Panc1 (cell line): Measurements from ENCODE around the gene TMOD3. TPM values are rescaled to one million over a fixed set of nuclear protein-coding genes. Genes with fewer than 3 reads are reported as not detected.

Experiments used
- ATAC-seq: fragments of 200-7000 bp; cut with Tn5 transposase; 2 replicates; pipeline ENCODE4 v1.9.1; 2020; ENCODE audit warnings: mild to moderate bottlenecking, moderate library complexity
- BruUV-seq: library from RNA; stranded (reverse); fragments of 400-500 nt; replicated peaks from 2 replicates; lab custom pipeline; 2021; lab: Mats Ljungman, UMichigan
- CTCF ChIA-PET: fragments of 300-600 bp; sonication (Branson Sonifier 250); formaldehyde crosslinking; loops from one replicate; lab custom pipeline; 2022; ENCODE audit warnings: antibody characterized with exemption; lab: Charles Lee
- POLR2A ChIA-PET: fragments of 300-600 bp; sonication (Branson Sonifier 250); formaldehyde crosslinking; loops from one replicate; lab custom pipeline; 2022; ENCODE audit warnings: antibody characterized with exemption; lab: Charles Lee
- DNase-seq: peaks from one replicate; pipeline ENCODE4 v3.0.0-alpha.2; 2010; ENCODE audit warnings: low read depth, low spot score
- H3K27ac ChIP-seq: 2 replicates; pipeline ENCODE4 v1.5.1; 2011; ENCODE audit warnings: mild to moderate bottlenecking, low read length, inconsistent platforms
- H3K27me3 ChIP-seq: fragments of 200-500 bp; sonication (Bioruptor generic); 2 replicates; pipeline ENCODE4 v1.6.0; 2014; ENCODE audit warnings: low read length, inconsistent platforms; ENCODE audit not compliant: control insufficient read depth, insufficient read depth
- H3K36me3 ChIP-seq: fragments of 200-500 bp; sonication (Bioruptor generic); 2 replicates; pipeline ENCODE4 v1.5.1; 2014; ENCODE audit warnings: inconsistent platforms, mild to moderate bottlenecking, low read length, moderate library complexity; ENCODE audit not compliant: control insufficient read depth, insufficient read depth
- H3K4me1 ChIP-seq: 2 replicates; pipeline ENCODE4 v1.5.1; 2011; ENCODE audit warnings: inconsistent platforms, mild to moderate bottlenecking, low read length, moderate library complexity; ENCODE audit not compliant: control insufficient read depth, insufficient read depth
- H3K4me3 ChIP-seq, 2 experiments: 2 replicates each; pipeline ENCODE4 v1.5.1; 2011 to 2012; ENCODE audit warnings: low read depth in 2 of 2, low read length in 2 of 2, mild to moderate bottlenecking in 2 of 2, inconsistent platforms in 1 of 2, moderate library complexity in 1 of 2
- H3K9me3 ChIP-seq: fragments of 200-500 bp; sonication (Bioruptor generic); 2 replicates; pipeline ENCODE4 v1.5.1; 2014; ENCODE audit warnings: low read depth, mild to moderate bottlenecking, inconsistent platforms, low read length, moderate library complexity; ENCODE audit not compliant: control insufficient read depth, insufficient read depth
- CTCF ChIP-seq: fragments of 450-650 bp; IDR thresholded peaks from 2 replicates; pipeline ENCODE4 v1.5.1; 2017; ENCODE audit warnings: mild to moderate bottlenecking
- POLR2AphosphoS5 ChIP-seq: IDR thresholded peaks from 2 replicates; pipeline ENCODE4 v1.6.1; 2012; ENCODE audit warnings: mild to moderate bottlenecking, low read depth, low read length, moderate library complexity
- REST ChIP-seq, 2 experiments: IDR thresholded peaks; 2 replicates each; pipeline ENCODE4 v1.6.1; 2011 to 2012; ENCODE audit warnings: low read depth in 2 of 2, control low read depth in 1 of 2, low read length in 1 of 2, mild to moderate bottlenecking in 1 of 2, moderate library complexity in 1 of 2; ENCODE audit not compliant: insufficient read depth in 1 of 2
- SIN3A ChIP-seq: IDR thresholded peaks from 2 replicates; pipeline ENCODE4 v1.6.1; 2012; ENCODE audit warnings: low read depth, mild to moderate bottlenecking, low read length, moderate library complexity, borderline replicate concordance; ENCODE audit not compliant: insufficient read depth
- TCF7L2 ChIP-seq: IDR thresholded peaks from 2 replicates; pipeline ENCODE4 v1.6.1; 2011; ENCODE audit warnings: mild to moderate bottlenecking, low read depth, low read length, inconsistent platforms
- in situ Hi-C: cut with HindIII; loops from 2 replicates; pipeline ENCODE4 v1.10.0; 2016; ENCODE audit warnings: low sequenced_read_pairs, low pct_unique_long_range_greater_than_20kb
- intact Hi-C: fragments of 100-400 bp; cut with micrococcal nuclease; formaldehyde crosslinking; loops from one replicate; pipeline ENCODE4 v1.10.0; 2022; ENCODE audit not compliant: unreplicated experiment
- total RNA-seq: library from RNA; stranded (reverse); gene quantifications from one replicate; pipeline ENCODE4 v1.2.1, GENCODE V29; 2021; ENCODE audit not compliant: unreplicated experiment

TMOD3 gene
- total RNA-seq, 1 experiment from 2014 or later, result 53.4 TPM

GRCh38 chr15:51818150-51818549 lies 11.3 kb upstream of the TMOD3 start:
- no TSS peak for BruUV-seq
- no peak for TF ChIP-seq REST (IDR thresholded peaks at IDR 0.05; ENCODE audit: insufficient read depth in 1 of 2, low read depth in 2 of 2, low read length in 1 of 2)
- no peak for TF ChIP-seq TCF7L2
- no peak for TF ChIP-seq SIN3A
- TF ChIP-seq POLR2AphosphoS5, result no peak
- no peak for TF ChIP-seq CTCF
- ChIA-PET CTCF (no interaction called here), POLR2A (no interaction called here)
- Histone ChIP-seq H3K36me3 (no peaks in the 10 kb centered on the region), H3K4me1 (no peaks in the 10 kb centered on the region), H3K9me3 (peaks cover 6% of the 10 kb centered on the region; the same call in 1 of the 2 replicates), H3K27ac (no peak overlapping the region), H3K27me3 (no peaks in the 10 kb centered on the region), H3K4me3 (no peak overlapping the region)
- ATAC-seq (no peak), DNase-seq (no peak)
- in situ Hi-C loops (no loop called here), intact Hi-C loops (no loop called here)

- H3K27me3 ChIP-seq, result no peaks in the 10 kb centered on the region
- DNase-seq, result no peak
- no peak overlapping the region for H3K27ac ChIP-seq
- 0 out of 2 replicates have a peak, but pooled peaks cover under 1% of the 10 kb centered on the region for H3K4me1 ChIP-seq
- ATAC-seq, result no peak
- no peak overlapping the region for H3K4me3 ChIP-seq
- CTCF ChIA-PET, result no interaction called here
- POLR2A ChIA-PET, result no interaction called here
- in situ Hi-C loops, result no loop called here
- no peaks in the 10 kb centered on the region; the same call in 1 of the 2 replicates for H3K36me3 ChIP-seq
- peaks cover 6% of the 10 kb centered on the region; the same call in 1 of the 2 replicates for H3K9me3 ChIP-seq
- no peak for TF ChIP-seq REST (IDR thresholded peaks at IDR 0.05; ENCODE audit: insufficient read depth in 1 of 2, low read depth in 2 of 2, low read length in 1 of 2)
- TF ChIP-seq POLR2AphosphoS5, result no peak
- no peak for TF ChIP-seq SIN3A
- no peak for TF ChIP-seq TCF7L2
- TF ChIP-seq CTCF, result no peak
- no TSS peak for BruUV-seq
- intact Hi-C loops, result no loop called here
These were observed 3.8 kb upstream of the TMOD3 start for GRCh38 chr15:51825698-51826097.
